Peyer's patch (tissue), 4 donors: ENCODE results near the gene MAIP1.

ENCODE experiments used
- CTCF ChIP-seq, 6 experiments: fragments of 450-650 bp in 4 of 6; fragments of 200-600 bp in 2 of 6; sonication (generic) in 1 of 6; IDR thresholded peaks; one replicate each; pipeline ENCODE4 v1.5.1; 2017 to 2019; ENCODE audit warnings: antibody characterized with exemption in 6 of 6, mild to moderate bottlenecking in 3 of 6, moderate library complexity in 1 of 6
- POLR2A ChIP-seq, 2 donors: fragments of 450-650 bp; IDR thresholded peaks; one replicate each; pipeline ENCODE4 v1.5.1; 2017; ENCODE audit warnings: antibody characterized with exemption in 2 of 2, mild to moderate bottlenecking in 2 of 2, moderate library complexity in 2 of 2

- no peak for TF ChIP-seq POLR2A (IDR thresholded peaks at IDR 0.05)
- no peak for TF ChIP-seq CTCF (IDR thresholded peaks at IDR 0.05)
Measured at GRCh38 chr2:199956062-199956380, 639 bp downstream of the MAIP1 start.
